Ishikawa (cell line): Measurements from ENCODE around the gene DPH1.

ENCODE experiments used
- EGR1 ChIP-seq: IDR thresholded peaks from 2 replicates; pipeline ENCODE4 v1.6.1; 2012
- EP300 ChIP-seq: IDR thresholded peaks from 2 replicates; pipeline ENCODE4 v1.6.1; 2012; ENCODE audit warnings: borderline replicate concordance
- FOXM1 ChIP-seq: IDR thresholded peaks from 2 replicates; pipeline ENCODE4 v1.6.1; 2012; ENCODE audit warnings: low read depth, borderline replicate concordance
- RAD21 ChIP-seq: IDR thresholded peaks from 2 replicates; pipeline ENCODE4 v1.6.1; 2012; ENCODE audit warnings: low read depth
- TAF1 ChIP-seq: IDR thresholded peaks from 2 replicates; pipeline ENCODE4 v1.6.1; 2012; ENCODE audit warnings: low read depth, mild to moderate bottlenecking
- TCF12 ChIP-seq: IDR thresholded peaks from 2 replicates; pipeline ENCODE4 v1.6.1; 2012; ENCODE audit warnings: low read depth
- TEAD4 ChIP-seq: IDR thresholded peaks from 2 replicates; pipeline ENCODE4 v1.6.1; 2012
- TF ChIP-seq, protein P1 (sequence below): IDR thresholded peaks from 2 replicates; pipeline ENCODE4 v1.6.1; 2012; ENCODE audit warnings: low read depth, mild to moderate bottlenecking
- TF ChIP-seq, protein P2 (sequence below): IDR thresholded peaks from 2 replicates; pipeline ENCODE4 v1.6.1; 2012
- TF ChIP-seq, protein P3 (sequence below): IDR thresholded peaks from 2 replicates; pipeline ENCODE4 v1.6.1; 2012

DNA sequence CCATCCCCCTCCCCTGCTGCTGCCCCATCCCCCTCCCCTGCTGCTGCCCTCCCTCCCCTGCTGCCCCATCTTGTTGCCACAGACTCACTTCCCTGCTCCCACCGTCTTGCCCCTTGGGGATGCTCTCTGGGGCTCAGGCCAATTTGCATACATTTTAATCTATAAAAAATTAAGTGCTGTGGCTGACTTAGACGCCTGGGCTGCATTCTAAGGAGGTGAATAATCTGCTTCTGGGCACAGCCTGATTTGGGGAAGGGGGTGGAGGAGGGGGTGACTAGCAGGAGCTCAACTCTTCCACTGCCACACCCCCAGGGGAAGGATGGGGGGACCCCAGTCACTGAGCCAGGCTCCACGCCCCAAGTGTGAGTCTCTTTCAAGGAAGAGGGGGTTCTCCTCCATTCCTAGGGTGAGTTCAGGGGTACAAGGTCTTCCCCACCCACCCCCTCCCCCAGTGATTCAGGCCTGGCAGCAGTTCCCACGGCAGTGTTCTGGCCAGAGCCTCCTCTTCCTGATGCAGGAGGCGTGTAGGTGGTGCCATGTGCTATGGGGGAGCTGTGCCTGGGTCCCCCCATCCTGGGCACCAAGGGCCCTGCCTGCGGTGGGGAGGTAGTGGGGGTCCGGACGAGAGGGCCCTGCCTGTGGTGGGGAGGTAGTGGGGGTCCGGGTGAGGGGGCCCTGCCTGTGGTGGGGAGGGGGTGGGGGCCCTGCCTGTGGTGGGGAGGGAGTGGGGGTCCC is 5.0 kb downstream of the DPH1 start:
- TF ChIP-seq TEAD4 (no peak), RAD21 (no peak), TAF1 (no peak), EP300 (no peak), TCF12 (no peak), EGR1 (no peak), FOXM1 (no peak)
- TF ChIP-seq, protein P1, sequence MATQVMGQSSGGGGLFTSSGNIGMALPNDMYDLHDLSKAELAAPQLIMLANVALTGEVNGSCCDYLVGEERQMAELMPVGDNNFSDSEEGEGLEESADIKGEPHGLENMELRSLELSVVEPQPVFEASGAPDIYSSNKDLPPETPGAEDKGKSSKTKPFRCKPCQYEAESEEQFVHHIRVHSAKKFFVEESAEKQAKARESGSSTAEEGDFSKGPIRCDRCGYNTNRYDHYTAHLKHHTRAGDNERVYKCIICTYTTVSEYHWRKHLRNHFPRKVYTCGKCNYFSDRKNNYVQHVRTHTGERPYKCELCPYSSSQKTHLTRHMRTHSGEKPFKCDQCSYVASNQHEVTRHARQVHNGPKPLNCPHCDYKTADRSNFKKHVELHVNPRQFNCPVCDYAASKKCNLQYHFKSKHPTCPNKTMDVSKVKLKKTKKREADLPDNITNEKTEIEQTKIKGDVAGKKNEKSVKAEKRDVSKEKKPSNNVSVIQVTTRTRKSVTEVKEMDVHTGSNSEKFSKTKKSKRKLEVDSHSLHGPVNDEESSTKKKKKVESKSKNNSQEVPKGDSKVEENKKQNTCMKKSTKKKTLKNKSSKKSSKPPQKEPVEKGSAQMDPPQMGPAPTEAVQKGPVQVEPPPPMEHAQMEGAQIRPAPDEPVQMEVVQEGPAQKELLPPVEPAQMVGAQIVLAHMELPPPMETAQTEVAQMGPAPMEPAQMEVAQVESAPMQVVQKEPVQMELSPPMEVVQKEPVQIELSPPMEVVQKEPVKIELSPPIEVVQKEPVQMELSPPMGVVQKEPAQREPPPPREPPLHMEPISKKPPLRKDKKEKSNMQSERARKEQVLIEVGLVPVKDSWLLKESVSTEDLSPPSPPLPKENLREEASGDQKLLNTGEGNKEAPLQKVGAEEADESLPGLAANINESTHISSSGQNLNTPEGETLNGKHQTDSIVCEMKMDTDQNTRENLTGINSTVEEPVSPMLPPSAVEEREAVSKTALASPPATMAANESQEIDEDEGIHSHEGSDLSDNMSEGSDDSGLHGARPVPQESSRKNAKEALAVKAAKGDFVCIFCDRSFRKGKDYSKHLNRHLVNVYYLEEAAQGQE = no peak
- TF ChIP-seq, protein P2, sequence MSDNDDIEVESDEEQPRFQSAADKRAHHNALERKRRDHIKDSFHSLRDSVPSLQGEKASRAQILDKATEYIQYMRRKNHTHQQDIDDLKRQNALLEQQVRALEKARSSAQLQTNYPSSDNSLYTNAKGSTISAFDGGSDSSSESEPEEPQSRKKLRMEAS = no peak
- TF ChIP-seq, protein P3, sequence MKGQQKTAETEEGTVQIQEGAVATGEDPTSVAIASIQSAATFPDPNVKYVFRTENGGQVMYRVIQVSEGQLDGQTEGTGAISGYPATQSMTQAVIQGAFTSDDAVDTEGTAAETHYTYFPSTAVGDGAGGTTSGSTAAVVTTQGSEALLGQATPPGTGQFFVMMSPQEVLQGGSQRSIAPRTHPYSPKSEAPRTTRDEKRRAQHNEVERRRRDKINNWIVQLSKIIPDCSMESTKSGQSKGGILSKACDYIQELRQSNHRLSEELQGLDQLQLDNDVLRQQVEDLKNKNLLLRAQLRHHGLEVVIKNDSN = no peak
